AG04449 (cell line): ENCODE data around the gene CCNI.

Experiments
- CTCF ChIA-PET: fragments of 350-600 bp; formaldehyde crosslinking; extraction: SDS; loops from one replicate; lab custom pipeline; 2021; ENCODE audit warnings: antibody characterized with exemption; lab: Yijun Ruan, JAX
- POLR2A ChIA-PET: fragments of 400-600, 350-600 bp; formaldehyde crosslinking; extraction: SDS; loops from one replicate; lab custom pipeline; 2020; ENCODE audit warnings: antibody characterized with exemption, inconsistent platforms; lab: Yijun Ruan, JAX
- DNase-seq: peaks from one replicate; pipeline ENCODE4 v3.0.0-alpha.2; 2010; ENCODE audit warnings: low read depth, low spot score
- H3K4me3 ChIP-seq: 2 replicates; pipeline ENCODE4 v1.5.1; 2011; ENCODE audit warnings: low read depth, mild to moderate bottlenecking, control low read depth, low read length
- CTCF ChIP-seq: IDR thresholded peaks from one replicate; pipeline ENCODE4 v1.5.1; 2011; ENCODE audit warnings: mild to moderate bottlenecking, moderate library complexity, low read length, control low read depth, inconsistent platforms; ENCODE audit not compliant: insufficient read depth; ENCODE audit errors: missing control alignments

The CCNI gene

GRCh38 chr4:77047037-77047436, 28.8 kb downstream of the CCNI start:
- no peak overlapping the region for H3K4me3 ChIP-seq
- TF ChIP-seq CTCF: peak; percentile 15
- POLR2A ChIA-PET: no interaction called here
- CTCF ChIA-PET: interaction anchor here (1.0 to 3.6 kb wide), 6 partner anchors 10 to 156 kb away, joined by 3 to 46 read pairs (median 6); no protein-coding TSS in a partner anchor
- no peak for DNase-seq

GRCh38 chr4:77045490-77045889, 30.3 kb downstream of the CCNI start:
- CTCF ChIA-PET: interaction anchor here (0.7 to 3.6 kb wide), 24 partner anchors 8 to 609 kb away, joined by 3 to 46 read pairs (median 4); no protein-coding TSS in a partner anchor
- DNase-seq: no peak
- no peak overlapping the region for H3K4me3 ChIP-seq
- POLR2A ChIA-PET: interaction anchor here (0.6 to 1.8 kb wide), 2 partner anchors 96 to 1425 kb away, joined by 4 to 5 read pairs; partner anchors contain the start of gene SEPTIN11
- TF ChIP-seq CTCF: peak; percentile 17

GRCh38 chr4:77044461-77045150, 31.2 kb downstream of the CCNI start:
- POLR2A ChIA-PET: interaction anchor here (0.6 to 1.8 kb wide), 2 partner anchors 95 to 1424 kb away, joined by 4 to 5 read pairs; partner anchors contain the start of gene SEPTIN11
- H3K4me3 ChIP-seq: no peak overlapping the region
- no peak for DNase-seq
- CTCF ChIA-PET: interaction anchor here (0.7 to 3.6 kb wide), 25 partner anchors 7 to 608 kb away, joined by 3 to 46 read pairs (median 4); no protein-coding TSS in a partner anchor
- TF ChIP-seq CTCF: peak; percentile 26

- no peak for TF ChIP-seq CTCF
- CTCF ChIA-PET: interaction anchor here (0.6 to 1.5 kb wide), 9 partner anchors 8 to 539 kb away, joined by 3 to 11 read pairs (median 4); no protein-coding TSS in a partner anchor
- DNase-seq: no peak
- POLR2A ChIA-PET: interaction anchor here (0.9 kb wide), 1 partner anchor 278 kb away, joined by 3 read pairs; no protein-coding TSS in a partner anchor
- no peak overlapping the region for H3K4me3 ChIP-seq
These were observed 32.2 kb downstream of the CCNI start for GRCh38 chr4:77043507-77044136.

GRCh38 chr4:77040854-77041725, 34.7 kb downstream of the CCNI start:
- no peak overlapping the region for H3K4me3 ChIP-seq
- DNase-seq: no peak
- TF ChIP-seq CTCF: no peak
- ChIA-PET POLR2A (no interaction called here), CTCF (interaction anchor here (1.4 kb wide), 1 partner anchor 536 kb away, joined by 4 read pairs; no protein-coding TSS in a partner anchor)
